SHP77 treated with DMSO at 0.1 percent for 48 hours (cell line): ENCODE measurements around the gene MCAM.
A peak's percentile ranks its signal among the peaks of the same experiment; 100 is the strongest.

Source experiments
- DNase-seq: peaks from one replicate; lab custom pipeline; 2025; lab: John Stamatoyannopoulos, UW

The MCAM gene

DNA sequence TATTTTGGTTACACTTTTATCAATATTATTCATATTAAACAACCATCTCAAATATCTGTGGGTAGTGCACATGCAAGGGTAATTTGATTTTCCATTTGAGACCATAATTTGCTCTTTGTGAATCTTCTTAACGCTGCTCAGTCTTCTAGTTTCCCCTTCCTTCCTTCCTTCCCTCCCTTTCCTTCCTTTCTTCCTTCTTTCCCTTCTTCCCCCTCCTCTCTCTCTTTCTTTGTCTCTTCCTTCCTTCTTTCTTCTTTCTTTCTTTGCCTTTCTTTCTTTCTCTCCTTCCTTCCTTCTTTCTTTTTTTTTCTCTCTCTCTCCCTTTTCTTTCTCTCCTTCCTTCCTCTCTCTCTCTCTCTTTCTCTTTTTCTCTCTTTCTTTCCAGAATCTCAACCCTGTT lies 13.3 kb upstream of the MCAM start:
- DNase-seq = no peak

DNA sequence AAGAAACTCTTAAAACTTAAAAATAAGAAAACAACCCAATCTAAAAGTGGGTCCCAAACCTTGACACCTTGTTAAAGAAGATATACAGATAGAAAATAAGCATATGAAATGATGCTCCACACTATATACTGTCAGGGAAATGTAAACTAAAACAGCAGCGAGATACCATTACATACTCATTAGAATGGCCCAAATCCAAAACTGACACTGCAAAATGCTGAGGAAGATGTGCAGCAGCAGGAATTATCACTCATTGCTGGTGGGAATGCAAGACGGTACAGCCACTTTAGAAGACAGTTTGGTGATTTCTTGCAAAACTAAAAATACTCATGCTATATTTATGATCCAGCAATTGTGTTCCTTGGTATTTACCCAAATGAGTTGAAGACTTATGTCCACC lies 12.4 kb upstream of the MCAM start:
- DNase-seq = no peak

DNA sequence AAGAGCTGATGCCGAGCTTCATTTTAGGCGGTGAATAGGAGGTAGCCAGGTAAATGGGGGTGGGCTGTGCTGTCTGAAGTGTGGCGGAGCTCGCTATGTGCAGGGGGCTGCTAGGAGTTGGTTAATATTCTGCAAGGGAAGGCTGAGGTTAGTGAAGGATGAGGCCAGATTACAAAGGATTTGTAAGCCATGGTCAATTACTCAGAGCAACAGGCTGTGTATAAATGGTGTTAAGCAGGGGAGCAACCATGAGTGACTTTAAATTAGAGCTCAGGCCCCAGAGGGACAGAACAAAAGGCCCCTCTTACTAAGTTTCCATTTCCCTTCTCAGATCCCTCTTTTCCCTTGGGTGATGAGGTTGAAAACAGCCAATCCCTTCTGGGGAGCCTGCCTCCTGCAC lies 7.3 kb upstream of the MCAM start:
- DNase-seq = no peak

DNA sequence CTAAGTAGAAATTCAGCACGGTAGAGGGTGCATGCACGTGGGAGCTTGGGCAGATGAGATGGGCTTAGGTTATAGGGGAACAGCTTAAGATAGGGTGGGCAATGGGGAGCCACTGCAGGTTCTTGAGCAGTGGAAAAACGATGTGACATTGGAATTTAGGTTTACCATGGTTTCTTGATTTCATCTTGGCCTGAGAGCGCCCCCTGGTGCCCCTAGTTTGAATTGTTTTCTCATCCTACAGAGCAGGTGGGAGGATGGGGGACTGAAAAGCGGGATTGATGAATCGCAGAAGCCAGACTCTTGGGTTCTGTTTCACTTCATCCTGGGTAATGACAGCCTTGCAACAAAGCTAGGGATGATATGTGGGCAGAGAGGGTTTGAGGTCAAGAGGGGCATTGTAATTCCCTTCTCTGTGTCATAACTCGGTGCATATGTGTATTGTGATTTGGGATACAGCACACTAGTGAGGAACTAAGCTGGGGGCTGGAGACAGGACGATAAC lies 6.7 kb upstream of the MCAM start:
- peak; percentile 26 for DNase-seq

DNA sequence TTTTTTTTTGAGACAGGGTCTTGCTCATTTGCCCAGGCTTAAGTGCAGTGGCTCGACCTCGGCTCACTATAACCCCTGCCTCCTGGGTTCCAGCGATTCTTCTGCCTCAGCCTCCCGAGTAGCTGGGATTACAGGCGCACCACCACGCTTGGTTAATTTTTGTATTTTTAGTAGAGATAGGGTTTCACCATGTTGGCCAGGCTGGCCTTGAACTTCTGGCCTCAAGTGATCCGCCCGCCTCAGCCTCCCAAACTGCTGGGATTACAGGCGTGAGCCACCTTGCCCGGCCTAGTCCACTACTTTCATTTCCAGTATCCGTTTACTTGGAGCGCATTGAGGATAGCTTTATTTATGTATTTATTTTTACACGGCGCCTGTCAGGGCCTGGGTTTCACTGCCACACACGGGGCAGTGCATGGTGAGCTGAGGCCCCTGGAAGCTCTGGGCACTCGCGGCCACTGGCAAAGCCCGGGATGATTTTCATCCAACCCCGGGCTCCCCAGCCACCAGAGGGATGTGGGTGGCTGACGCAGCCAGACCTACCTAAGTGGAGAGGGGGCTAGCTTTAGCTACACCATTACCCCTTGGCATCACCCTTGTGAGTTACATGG lies 6.1 kb upstream of the MCAM start:
- no peak for DNase-seq

DNA sequence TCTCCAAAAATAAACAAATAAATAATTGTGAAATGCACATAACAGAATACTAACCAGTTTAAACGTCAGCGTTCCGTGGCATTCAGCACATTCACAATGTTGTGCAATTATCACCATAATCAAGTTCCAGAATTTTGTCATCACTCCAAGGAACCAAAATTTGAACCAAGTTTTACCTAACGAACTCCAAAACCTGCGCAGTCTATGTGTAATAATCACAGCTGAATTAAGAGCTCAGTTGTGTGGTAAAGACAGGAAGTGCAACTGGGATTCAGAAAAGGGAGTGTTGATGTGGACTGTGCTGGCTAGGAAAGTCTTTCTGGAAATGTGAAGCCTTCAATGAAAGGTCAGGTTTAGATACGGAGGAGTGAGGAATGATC lies 5.4 kb upstream of the MCAM start:
- DNase-seq = no peak

DNA sequence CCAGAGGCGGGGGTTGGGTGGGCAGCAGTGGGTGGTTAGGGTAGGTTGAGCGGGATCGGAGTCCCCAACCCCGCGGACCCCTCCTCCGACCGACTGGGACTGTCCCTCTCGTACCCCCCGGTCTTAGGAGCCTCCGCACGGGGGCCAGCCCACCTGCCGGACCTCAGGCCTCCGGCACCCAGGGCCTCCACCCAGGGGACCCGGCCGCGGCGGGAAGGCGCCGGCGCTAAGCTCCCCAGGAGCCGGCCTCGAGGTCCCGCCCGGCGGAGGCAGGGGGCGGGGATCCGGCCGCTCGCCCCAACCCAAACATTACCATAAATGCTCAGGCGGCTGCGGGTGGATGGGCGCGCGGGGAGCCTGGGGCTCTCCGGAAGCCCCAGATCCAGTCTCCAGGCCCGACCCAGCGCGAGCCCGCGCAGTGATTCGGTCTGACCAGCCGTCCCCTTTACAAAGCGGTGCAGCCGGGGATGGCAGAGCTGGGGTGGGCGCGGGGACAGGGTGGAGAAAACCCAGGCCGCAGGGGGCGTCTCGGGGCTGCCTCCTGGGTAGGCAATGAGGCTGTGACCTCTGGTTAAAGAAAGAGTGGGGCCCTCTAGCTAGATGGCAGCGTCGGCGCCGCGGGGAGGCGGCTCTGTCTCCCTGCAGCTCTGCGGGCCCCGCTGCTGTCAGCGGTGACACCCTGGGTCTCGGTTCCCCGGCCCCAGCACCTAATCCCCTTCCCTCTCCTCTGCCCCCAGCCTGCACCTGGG lies 4.0 kb upstream of the MCAM start:
- DNase-seq = no peak

DNA sequence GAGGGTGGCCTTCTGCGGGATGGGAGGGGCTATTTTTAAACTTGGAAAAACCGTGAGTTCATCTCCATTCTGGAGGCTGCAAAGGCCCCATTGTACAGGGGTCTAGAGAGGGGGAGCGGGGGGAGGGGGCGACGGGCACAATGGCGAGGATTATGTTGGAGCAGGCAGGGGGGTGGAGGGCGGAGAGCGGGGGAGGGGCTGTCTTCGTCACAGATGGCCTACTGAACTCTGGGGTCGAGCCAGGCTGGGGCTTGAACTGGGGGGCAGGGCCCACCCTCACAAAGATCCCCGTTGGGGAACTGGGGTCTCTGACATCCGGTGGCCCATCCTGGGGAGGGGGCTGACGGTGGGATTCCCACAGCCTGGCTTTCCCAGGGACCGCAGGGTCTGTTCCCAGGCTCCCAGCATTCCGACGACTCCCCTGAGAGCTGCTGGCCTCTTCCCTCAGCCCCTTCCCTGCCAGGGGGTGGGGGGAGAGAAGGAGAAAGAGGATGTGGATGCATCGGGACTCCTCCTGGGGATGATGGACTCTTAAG lies 3.4 kb upstream of the MCAM start:
- no peak for DNase-seq

DNA sequence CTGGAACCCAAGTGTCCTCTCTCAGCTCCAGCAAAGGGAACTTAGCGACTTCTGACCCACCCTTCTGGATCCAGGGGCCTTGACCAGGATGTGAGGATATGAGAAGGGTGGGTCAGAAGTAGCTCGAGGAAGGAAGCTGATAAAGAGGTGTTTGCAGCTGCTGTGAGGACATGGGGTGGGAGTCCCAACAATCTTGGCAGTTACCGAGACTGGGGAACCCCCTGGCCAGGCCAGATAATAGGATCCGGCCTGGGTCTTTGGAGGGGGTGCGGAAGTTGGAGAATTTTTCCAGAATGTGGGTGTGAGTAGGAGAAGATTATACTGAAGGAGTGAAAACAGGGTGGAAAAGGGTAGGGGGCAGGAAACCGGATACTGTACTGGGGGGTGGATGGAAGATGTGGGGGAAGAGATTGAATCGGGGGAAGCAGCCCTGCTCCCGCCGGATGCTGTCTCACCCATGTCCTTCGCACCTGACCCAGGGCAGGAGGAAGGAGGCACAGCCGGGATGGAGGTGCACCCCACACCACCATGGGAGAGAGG lies 2.8 kb upstream of the MCAM start:
- no peak for DNase-seq

DNA sequence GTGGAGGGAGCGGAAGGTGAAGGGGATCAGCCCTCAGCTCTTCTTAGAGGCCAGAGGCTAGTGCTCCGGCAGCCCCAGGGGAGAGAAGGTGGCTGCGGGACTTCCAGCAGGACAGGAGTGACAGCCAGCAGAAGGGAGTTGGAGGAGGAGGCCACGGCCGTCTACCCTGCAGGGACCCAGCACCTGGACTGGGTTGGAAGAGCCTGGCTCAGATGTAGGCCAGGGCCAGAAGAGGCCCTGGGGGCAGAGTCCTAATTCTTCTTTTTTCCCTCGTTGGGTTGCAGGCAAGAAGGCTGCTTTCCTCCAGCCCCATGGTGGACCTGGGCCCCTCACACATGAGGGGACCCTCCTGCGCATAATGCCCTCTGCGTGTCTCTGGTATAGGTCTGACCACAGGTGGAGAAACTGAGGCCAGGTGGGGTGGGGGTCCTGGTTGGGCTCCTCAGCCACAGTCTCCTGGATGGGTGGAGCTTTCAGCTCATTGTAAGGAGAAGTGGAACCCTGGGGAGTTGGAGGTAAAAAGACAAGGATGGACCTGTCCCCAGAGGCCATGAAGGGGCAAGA lies 2.3 kb upstream of the MCAM start:
- DNase-seq = no peak

DNA sequence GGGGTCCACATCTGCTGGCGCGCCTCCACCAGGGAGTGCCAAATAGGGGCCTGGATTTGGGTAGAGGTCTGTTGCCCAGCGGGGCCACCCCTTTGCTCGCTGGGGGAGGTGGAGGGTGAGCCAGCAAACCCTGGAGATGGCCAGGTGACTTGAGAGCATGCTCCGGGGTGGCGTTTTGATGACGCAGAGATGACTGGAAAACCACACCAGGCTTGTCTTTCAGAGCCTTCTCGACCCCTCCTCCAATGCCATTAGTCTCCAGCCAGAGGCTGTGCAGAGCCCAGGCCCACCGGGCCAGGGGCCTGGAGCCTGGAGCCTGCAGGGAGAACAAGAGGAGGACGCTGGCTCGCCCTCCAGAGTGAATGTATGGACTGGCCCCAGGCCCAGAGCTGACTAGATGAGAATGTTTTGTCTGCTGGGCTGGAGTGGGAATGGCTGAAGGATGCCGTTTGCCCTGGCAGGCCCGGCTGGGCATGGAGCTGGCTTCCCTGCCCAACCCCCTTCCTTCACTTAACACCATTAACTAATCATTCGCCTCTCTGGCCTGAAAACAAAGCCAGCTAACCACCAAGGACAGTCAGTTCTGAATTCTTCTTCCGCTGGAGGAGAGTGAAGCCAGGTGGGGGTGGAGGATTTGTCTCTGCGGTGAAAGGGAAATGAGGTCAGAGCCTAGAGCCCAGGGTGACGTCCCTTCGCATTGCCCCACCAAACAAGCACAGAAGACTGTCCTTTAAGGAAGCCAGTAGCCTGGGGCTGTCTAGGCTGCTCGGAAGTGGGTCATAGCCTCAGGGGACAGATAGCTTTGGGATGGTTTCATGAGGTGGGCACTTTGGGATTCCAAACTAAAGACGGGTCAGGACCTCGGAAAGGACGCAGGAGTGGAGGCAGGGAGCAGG lies 1.6 kb upstream of the MCAM start:
- peak; percentile 42 for DNase-seq

DNA sequence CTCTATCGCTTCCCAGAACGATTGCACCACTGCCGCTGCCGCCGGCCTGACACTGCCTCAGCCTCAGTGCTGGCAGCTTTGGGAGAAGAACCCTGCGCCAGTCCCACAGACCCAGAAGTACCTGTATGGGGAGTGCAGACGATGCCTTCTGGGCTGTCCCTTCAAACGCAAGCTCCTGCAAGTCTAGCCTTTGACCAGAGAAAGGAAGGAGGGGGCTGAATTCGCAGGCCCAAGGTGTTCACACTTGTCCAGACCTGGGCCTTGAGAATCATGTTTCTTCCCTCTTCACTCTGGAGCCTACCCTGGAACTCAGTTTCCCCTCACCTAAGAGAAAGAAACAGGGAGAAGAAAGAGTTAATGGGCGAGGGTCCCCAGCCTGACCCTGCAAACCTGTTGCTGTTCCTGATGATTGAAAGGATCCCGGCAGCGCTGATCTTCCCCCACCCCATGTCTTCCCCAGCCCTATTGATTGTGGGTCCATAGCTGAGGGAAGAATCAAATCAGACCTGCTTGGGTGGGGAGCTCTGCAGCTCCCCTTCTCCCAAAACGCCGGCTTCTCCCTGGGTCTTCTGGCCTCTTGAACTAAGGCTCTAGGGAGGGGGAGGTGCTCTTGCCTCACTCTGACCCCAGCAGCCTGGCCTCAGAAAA lies 786 bp upstream of the MCAM start:
- no peak for DNase-seq

DNA sequence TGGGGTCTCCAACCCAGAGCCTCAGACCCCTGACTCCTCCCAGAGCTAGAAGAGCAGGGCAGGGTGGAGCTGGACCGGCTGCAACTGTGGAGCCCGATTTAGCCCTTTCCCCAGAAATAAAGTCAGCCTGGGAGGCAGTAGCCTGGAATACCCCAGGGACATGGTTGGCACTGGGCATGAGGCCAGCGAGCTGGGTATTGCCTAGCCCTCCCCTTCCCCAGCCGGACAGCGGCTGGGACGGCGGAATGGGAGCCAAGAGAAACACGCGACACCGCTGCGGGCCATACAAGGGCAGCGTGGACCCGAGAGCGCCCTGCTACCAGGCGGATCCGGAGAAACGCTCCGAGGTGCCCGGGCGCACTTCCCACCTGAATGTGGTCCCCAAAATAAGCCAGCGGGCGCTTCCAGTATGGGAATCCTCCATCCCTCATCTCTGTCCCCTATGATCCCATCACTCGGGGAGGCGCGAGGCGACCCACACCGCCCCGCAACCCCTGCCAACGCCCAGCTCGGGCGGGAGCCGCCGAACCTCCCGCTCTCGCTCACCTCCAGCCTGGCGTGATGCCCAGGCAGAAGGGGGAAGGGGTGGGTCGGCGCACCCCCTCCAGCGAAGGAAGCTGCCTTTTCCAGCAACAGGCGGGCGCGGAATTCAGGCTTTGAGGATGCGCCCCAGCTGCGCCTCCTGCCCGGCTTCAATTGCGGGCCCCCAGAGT lies 758 bp downstream of the MCAM start:
- no peak for DNase-seq

DNA sequence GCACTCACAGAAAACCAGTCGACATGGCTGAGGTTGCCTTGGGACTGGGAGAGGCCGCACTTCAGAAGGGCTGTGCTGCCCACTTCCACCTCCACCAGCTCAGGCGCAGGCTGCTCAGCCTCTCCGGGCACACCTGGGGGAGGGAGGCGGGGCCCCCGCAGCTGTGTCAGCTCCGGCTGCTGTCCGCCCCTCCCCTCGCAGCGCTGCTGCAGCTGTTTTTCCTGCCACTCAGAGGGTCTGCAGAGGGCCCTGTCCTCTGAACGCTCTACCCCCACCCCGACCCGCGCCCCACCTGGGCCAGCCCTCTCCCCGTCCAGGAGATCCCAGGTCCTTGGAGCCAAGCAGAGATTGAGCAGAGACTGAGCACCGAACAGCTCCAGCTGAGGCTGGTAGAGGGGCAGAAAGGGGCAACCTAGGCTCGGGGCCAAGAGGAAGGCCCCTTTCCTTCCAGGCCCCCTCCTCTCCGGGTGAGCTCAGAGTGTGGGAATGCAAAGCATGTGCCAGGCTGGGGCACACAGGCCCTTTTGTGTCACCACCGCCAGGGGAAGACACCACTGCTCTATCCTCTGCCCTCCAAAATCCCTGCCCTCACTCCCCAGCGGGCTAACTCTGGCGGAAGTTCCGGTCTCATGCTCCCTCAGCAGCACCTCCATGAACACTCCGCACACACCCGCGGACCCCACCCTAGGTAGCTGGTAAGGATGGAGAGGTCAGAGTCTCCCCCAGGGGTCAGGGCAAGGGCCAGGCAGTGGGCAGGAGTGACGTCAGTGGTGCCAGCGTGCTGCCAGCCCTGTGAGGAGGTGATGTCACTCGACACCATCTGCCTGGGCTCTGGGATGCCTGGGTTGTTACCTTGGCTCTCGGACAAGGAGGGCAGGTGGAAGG lies 1.6 kb downstream of the MCAM start:
- no peak for DNase-seq

DNA sequence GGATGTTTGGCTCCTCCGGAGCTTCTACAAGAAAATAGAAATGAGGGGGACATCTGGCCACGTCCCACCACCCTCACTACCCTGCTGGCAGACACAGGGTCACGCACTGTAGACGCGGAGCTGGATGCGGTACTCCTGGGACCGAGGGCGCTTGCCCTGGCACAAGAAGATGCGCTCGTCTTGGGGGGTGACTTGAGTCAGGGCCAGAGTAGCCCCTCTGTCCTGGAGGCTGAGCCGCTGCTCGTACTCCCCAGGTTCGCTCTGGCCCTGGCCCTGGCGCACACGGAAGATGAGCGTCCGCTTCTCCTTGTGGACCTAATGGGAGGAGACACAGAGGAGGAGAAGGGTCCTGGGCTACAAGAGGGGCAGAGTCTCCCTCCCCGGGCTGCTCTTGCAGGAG lies 2.2 kb downstream of the MCAM start:
- no peak for DNase-seq

DNA sequence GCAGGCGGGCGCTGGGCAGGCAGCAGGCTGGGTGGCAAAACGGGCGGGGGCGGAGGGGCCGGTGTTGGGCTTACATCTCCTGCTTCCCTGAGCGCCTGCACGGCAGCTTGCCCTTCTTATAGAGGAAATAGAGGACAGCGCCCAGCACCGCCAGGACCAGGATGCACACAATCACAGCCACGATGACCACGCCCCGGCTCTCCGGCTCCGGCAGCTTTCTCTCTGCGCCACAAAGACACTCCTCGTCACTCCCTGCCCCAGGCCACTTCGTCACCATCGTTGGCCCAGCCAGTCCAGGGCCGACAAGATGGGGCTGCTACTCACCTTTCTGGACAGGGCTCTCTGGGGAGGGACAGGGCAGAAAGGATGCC lies 6.3 kb downstream of the MCAM start:
- no peak for DNase-seq

DNA sequence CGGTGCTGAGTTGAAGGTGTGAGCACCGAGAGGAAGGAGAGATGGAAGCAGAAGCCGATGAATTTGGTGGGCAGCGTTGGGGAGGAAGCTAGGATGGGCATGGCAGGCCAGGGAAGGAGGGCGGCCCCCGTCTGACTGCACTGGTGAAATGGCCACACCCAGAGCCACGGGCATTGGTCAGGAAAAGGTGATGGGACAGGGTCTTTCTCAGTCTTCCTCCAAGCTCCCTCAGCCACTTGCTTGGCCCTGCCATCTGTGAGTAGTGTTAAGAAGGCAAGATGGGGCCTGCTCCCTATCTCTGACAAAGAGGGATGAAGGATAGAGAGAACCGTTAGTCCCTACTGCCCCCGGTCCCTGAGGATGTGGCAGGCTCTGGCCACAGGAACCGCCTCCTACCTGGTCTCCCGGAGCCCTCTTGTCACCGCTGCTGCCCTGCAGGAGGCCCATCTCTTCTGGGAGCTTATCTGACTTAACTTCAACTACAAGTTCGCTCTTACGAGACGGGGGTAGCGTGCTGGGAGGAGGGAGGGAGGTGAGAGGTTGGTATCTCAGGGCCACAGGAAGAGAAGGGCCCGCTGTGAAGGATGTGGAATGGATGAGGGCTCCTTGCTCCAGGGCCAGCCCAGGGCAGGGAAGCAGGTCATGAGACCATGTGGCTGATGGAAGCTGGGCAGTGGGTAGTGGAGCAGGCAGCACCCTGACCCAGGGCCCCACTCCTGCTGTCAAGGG lies 6.8 kb downstream of the MCAM start:
- DNase-seq = no peak

DNA sequence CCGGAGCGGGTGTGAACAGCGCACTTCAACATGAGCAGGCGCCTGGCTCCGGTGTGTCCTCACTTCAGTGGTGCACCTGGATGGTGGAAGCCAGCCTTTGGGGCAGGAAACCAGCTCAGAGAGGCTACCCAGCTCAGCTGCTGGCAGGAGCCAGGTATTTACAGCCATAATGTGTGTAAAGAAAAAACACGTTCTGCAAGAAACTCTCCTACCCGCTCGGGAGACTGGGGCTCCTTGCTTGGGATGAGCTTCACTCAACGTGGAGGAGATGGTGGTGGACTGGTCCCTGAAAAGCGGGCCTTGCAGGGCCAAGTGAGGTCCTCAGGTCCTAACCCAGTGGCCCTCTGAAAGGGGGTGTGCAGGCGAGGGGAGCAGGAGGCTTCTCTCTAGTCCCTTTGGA lies 7.5 kb downstream of the MCAM start:
- DNase-seq = no peak

DNA sequence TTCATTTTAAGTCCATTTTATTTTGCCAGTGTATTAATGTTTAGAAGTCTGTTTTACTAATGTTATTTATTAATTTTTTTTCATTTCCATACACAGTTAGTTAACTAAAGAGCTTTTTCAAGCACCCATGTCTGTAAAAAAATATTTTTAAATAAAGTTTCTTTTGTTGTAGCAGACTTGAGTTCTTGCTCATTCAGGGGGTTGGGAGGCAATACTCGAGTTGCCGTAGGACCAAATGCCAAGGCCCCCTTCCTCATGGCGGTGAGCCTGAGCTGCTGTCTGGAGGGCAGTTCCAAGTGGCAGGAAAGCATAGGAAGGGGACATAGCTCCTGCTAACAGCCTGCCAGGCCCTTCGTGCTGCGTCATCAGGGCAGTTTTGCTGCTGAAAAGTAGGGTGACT lies 9.0 kb downstream of the MCAM start:
- no peak for DNase-seq
